CD8-positive, alpha-beta memory T cell (primary cell): ENCODE data around the gene PHACTR3. TPM values are rescaled to one million over a fixed set of nuclear protein-coding genes. Genes with fewer than 3 reads are reported as not detected.
A peak's percentile ranks its signal among the peaks of the same experiment; 100 is the strongest.

Experiments
- CTCF ChIA-PET: fragments of 350-600 bp; sonication (Branson Sonifier 250); formaldehyde crosslinking; loops from one replicate; lab custom pipeline; 2021; ENCODE audit warnings: antibody characterized with exemption; lab: Charles Lee
- POLR2A ChIA-PET: fragments of 350-600 bp; sonication (Branson Sonifier 250); formaldehyde crosslinking; loops from one replicate; lab custom pipeline; 2021; ENCODE audit warnings: antibody characterized with exemption; lab: Charles Lee
- DNase-seq, 5 donors: peaks; one replicate each; pipeline versions ENCODE4 v3.0.0 to v3.0.0-alpha.2; 2020 to 2022; ENCODE audit warnings: mixed read lengths in 1 of 5
- H3K27ac ChIP-seq: one replicate; pipeline ENCODE4 v1.7.0; 2013; ENCODE audit warnings: low read depth, mild to moderate bottlenecking, low read length, moderate library complexity
- H3K27me3 ChIP-seq: 2 replicates; pipeline ENCODE4 v1.7.0; 2013; ENCODE audit warnings: low read length, mild to moderate bottlenecking; ENCODE audit not compliant: insufficient read depth, poor library complexity, severe bottlenecking
- H3K36me3 ChIP-seq: 2 replicates; pipeline ENCODE4 v1.7.0; 2013; ENCODE audit warnings: mild to moderate bottlenecking, low read length, moderate library complexity; ENCODE audit not compliant: insufficient read depth
- H3K4me1 ChIP-seq: 2 replicates; pipeline ENCODE4 v1.7.0; 2013; ENCODE audit warnings: mild to moderate bottlenecking, low read length, moderate library complexity; ENCODE audit not compliant: insufficient read depth
- H3K4me3 ChIP-seq: 2 replicates; pipeline ENCODE4 v1.7.0; 2013; ENCODE audit warnings: mild to moderate bottlenecking, low read length
- H3K9me3 ChIP-seq: 2 replicates; pipeline ENCODE4 v1.7.0; 2013; ENCODE audit warnings: mild to moderate bottlenecking, low read length
- H3K27ac Mint-ChIP-seq, 8 donors: one replicate each; pipeline ENCODE4 v1.8.0; 2020 to 2021; ENCODE audit warnings: mixed read lengths in 8 of 8, mild to moderate bottlenecking in 6 of 8, inconsistent platforms in 3 of 8, moderate library complexity in 3 of 8
- H3K27me3 Mint-ChIP-seq, 2 donors: one replicate each; pipeline ENCODE4 v1.8.0; 2020 to 2021; ENCODE audit warnings: mixed read lengths in 2 of 2, mild to moderate bottlenecking in 1 of 2, moderate library complexity in 1 of 2
- H3K36me3 Mint-ChIP-seq, 3 donors: one replicate each; pipeline ENCODE4 v1.8.0; 2020 to 2021; ENCODE audit warnings: mixed read lengths in 3 of 3, inconsistent platforms in 1 of 3, mild to moderate bottlenecking in 1 of 3
- H3K4me1 Mint-ChIP-seq, 3 donors: one replicate each; pipeline ENCODE4 v1.8.0; 2020 to 2021; ENCODE audit warnings: mixed read lengths in 3 of 3, inconsistent platforms in 1 of 3, mild to moderate bottlenecking in 1 of 3
- H3K4me3 Mint-ChIP-seq, 7 donors: one replicate each; pipeline ENCODE4 v1.8.0; 2020 to 2021; ENCODE audit warnings: mixed read lengths in 7 of 7, mild to moderate bottlenecking in 6 of 7, moderate library complexity in 4 of 7, inconsistent platforms in 2 of 7
- H3K9me3 Mint-ChIP-seq, 5 donors: one replicate each; pipeline ENCODE4 v1.8.0; 2020 to 2022; ENCODE audit warnings: mixed read lengths in 5 of 5, mild to moderate bottlenecking in 3 of 5, moderate library complexity in 2 of 5, inconsistent platforms in 1 of 5
- polyA plus RNA-seq: library from polyadenylated mRNA; unstranded; fragments of 300-500 nt; fragmentation: Illumina TruSeq; gene quantifications from one replicate; pipeline ENCODE4 v1.2.3, GENCODE V29; 2021
- total RNA-seq, 2 experiments: library from RNA; stranded (reverse); gene quantifications; one replicate each; pipeline ENCODE4 v1.2.3, GENCODE V29; 2021

PHACTR3 gene
- total and polyA plus RNA-seq, 3 experiments from 2014 or later = not detected

DNA sequence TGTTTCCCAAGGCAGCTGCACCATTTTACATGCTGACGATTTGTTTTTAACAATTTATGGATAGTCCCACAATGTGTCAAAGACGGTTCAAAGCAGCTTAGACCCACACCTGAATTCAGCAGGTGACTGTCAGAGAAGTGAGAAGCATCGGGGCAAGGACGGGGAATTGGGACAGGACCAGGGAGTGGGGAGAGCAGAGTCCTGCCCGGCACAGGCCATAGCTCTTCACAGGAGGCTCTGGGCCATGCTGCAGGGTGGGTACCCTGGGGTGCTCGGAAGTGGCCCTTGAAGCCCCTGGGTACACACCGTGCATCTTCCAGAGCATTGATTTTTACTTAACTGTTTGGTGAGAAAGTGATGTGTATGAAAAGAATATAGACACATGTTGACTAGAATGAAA lies 33.2 kb upstream of the PHACTR3 start:
- peaks cover 9% of the 10 kb centered on the region for H3K4me1 ChIP-seq
- H3K27me3 ChIP-seq = peaks cover 3% of the 10 kb centered on the region
- no peaks in the 10 kb centered on the region for H3K9me3 ChIP-seq
- Mint-ChIP-seq H3K4me1 (peaks cover 0 to 4% (median 0%) of the 10 kb centered on the region in 3 donors), H3K4me3 (peak overlapping the region in 4 of 7 donors; percentile 44 to 68 (median 54)), H3K36me3 (no peaks in the 10 kb centered on the region), H3K27me3 (peaks cover 14 to 46% of the 10 kb centered on the region in 2 donors), H3K27ac (peak overlapping the region in 1 of 8 donors; percentile 25), H3K9me3 (peaks cover 0 to 2% (median 0%) of the 10 kb centered on the region in 5 donors)
- H3K27ac ChIP-seq = no peak overlapping the region
- DNase-seq = no peak
- ChIA-PET CTCF (interaction anchor here (0.9 to 2.0 kb wide), 9 partner anchors 8 to 75 kb away, joined by 3 to 12 read pairs (median 3); no protein-coding TSS in a partner anchor), POLR2A (no interaction called here)
- H3K4me3 ChIP-seq = no peak overlapping the region
- H3K36me3 ChIP-seq = no peaks in the 10 kb centered on the region

DNA sequence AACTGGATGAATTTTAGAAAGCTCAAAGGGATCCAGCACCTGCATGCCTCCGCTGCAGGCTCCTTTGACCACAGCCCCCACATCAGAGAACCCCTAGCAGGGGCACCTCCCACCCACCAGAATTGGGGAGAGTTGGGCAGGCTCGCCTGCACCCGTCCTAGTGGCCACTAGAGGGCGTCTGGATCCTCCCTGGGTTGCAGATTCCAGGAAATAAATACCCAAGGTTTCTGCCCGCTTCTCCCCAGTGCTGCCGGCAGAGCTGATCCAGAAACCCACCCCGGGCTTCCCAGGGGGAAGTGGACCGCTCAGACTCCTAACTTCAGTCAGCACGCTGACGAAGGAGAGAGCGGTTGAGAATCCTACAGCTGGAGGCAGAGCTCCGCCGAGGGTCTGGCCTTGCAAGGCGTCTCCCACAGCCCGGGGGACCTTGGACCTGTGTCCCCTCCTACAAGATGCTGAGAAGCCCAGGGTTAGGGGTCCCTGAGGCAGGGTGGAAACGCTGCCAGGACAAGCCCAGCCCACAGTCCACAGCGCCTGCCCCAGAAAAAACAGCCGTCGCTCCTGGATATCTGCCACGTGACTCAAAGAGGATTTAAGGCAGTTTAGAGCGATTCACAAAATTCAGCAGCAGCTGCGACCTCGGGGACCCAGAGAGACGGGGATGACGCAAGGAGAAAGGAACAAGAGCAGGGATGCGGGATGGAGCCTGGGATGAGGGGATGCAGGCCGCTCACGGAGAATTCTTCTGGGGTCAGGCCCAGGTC lies 32.6 kb upstream of the PHACTR3 start:
- H3K4me1 Mint-ChIP-seq = peaks cover 0 to 4% (median 0%) of the 10 kb centered on the region in 3 donors
- H3K27ac Mint-ChIP-seq = peak overlapping the region in 1 of 8 donors; percentile 20
- Histone ChIP-seq H3K9me3 (no peaks in the 10 kb centered on the region), H3K4me3 (peak overlapping the region; percentile 71), H3K27ac (no peak overlapping the region), H3K36me3 (no peaks in the 10 kb centered on the region), H3K27me3 (peaks cover 3% of the 10 kb centered on the region), H3K4me1 (peaks cover 9% of the 10 kb centered on the region)
- H3K27me3 Mint-ChIP-seq = peaks cover 18 to 52% of the 10 kb centered on the region in 2 donors
- DNase-seq = peak; percentile 18 to 53 (median 29)
- no peaks in the 10 kb centered on the region for H3K36me3 Mint-ChIP-seq
- ChIA-PET POLR2A (no interaction called here), CTCF (interaction anchor here (0.7 to 2.0 kb wide), 11 partner anchors 8 to 76 kb away, joined by 3 to 12 read pairs (median 3); no protein-coding TSS in a partner anchor)
- H3K9me3 Mint-ChIP-seq = peaks cover 0 to 2% (median 0%) of the 10 kb centered on the region in 5 donors
- peak overlapping the region in 5 of 7 donors; percentile 27 to 68 (median 48) for H3K4me3 Mint-ChIP-seq

DNA sequence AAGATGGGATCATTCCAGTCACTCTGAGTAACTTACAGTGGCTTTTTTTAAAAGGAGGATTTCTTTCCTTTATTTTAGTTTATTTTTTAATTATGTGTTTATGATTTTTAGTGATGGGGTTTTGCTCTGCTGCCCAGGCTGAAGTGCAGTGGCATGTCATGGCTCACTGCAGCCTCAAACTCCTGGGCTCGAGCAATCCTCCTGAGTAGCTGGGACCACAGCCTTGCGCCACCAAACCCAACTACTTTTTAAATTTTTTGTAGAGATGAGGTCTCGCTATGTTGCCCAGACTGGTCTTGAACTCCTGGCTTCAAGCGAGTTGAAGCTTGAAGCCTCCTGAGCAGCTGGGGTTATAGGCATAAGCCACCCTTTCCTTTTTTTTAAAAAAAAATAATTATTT lies 31.8 kb upstream of the PHACTR3 start:
- Histone ChIP-seq H3K36me3 (no peaks in the 10 kb centered on the region), H3K27me3 (peaks cover 3% of the 10 kb centered on the region), H3K27ac (no peak overlapping the region), H3K4me1 (peaks cover 9% of the 10 kb centered on the region), H3K4me3 (no peak overlapping the region), H3K9me3 (no peaks in the 10 kb centered on the region)
- Mint-ChIP-seq H3K4me3 (no peak overlapping the region), H3K27me3 (peaks cover 20 to 53% of the 10 kb centered on the region in 2 donors), H3K4me1 (peaks cover 0 to 4% (median 0%) of the 10 kb centered on the region in 3 donors), H3K9me3 (peaks cover 0 to 2% (median 0%) of the 10 kb centered on the region in 5 donors), H3K27ac (no peak overlapping the region), H3K36me3 (no peaks in the 10 kb centered on the region)
- POLR2A ChIA-PET = interaction anchor here (0.6 kb wide), 1 partner anchor 925 kb away, joined by 3 read pairs; no protein-coding TSS in a partner anchor
- no peak for DNase-seq
- CTCF ChIA-PET = interaction anchor here (0.8 to 1.3 kb wide), 3 partner anchors 9 to 27 kb away, joined by 3 to 5 read pairs (median 3); no protein-coding TSS in a partner anchor

DNA sequence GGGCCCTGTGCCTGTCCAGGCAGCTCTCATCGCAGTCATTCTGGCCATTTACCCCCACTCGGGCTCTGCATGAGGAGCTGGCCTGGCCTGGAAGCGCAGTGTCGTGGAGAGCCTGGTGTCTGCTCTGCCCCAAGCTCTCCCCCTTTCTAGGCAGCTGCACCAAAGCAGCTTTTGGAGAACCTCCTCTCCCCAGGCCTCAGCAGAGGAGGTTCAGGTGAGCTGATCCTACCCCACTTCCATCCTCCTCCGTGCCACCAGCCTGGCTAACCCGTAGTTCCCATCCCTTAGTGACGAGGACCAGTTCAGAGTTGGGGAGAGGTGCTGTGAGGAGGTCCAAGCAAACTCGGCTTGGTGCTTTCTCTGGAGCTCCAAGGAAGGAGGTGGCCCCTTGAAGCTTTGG lies 30.5 kb upstream of the PHACTR3 start:
- no peak overlapping the region for H3K27ac Mint-ChIP-seq
- H3K4me3 Mint-ChIP-seq = no peak overlapping the region
- POLR2A ChIA-PET = no interaction called here
- H3K4me1 Mint-ChIP-seq = peaks cover 0 to 4% (median 0%) of the 10 kb centered on the region in 3 donors
- no peaks in the 10 kb centered on the region for H3K36me3 Mint-ChIP-seq
- peaks cover 9% of the 10 kb centered on the region for H3K4me1 ChIP-seq
- CTCF ChIA-PET = interaction anchor here (1.1 kb wide), 1 partner anchor 14 kb away, joined by 3 read pairs; no protein-coding TSS in a partner anchor
- peaks cover 3% of the 10 kb centered on the region for H3K27me3 ChIP-seq
- peaks cover 30 to 59% of the 10 kb centered on the region in 2 donors for H3K27me3 Mint-ChIP-seq
- H3K36me3 ChIP-seq = no peaks in the 10 kb centered on the region
- no peak overlapping the region for H3K4me3 ChIP-seq
- no peak for DNase-seq
- no peak overlapping the region for H3K27ac ChIP-seq
- H3K9me3 ChIP-seq = no peaks in the 10 kb centered on the region
- peaks cover 0 to 2% (median 0%) of the 10 kb centered on the region in 5 donors for H3K9me3 Mint-ChIP-seq

DNA sequence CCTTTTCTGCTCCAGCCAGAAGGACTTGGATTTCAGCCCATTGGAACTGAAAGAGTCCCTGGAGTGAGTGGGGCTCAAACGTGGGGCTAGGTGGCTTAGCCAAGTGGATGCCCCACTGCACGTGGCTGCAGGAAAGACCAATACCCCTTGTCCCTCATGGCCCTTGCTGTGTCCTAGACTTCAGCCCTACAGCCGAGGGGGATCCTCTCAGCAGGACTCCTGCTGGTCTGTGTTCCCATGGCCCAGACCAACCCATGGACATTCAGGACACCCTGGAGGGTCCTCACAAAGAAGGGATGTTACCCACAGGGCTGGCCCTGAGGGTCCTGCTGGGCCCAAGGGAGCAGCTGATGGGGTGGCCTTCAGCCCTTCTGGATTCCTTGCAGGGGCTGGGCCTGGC lies 30.0 kb upstream of the PHACTR3 start:
- H3K27me3 ChIP-seq = peaks cover 3% of the 10 kb centered on the region

DNA sequence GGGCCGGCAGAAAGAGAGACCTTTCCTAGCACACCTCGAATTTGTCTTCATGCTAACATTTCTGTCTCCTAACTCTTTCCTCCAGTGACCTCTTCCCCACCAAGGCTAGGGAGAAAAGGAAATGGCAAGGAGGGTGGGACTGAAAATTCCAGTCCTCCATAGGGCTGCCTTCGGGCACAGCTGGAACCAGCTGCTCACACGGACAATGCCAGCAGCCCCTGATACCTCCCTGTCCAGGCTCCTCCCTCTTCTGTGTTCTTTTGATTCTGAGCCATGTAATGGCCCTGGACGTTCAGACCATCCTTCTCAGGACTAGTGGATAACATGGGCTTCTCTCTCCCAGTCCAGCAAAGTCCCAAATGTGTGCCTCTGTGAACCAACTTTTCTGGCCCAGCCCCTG lies 29.1 kb upstream of the PHACTR3 start:
- no peaks in the 10 kb centered on the region for H3K9me3 Mint-ChIP-seq
- H3K27me3 ChIP-seq = peaks cover 3% of the 10 kb centered on the region
- H3K27me3 Mint-ChIP-seq = peaks cover 38 to 62% of the 10 kb centered on the region in 2 donors
- H3K4me3 ChIP-seq = no peak overlapping the region
- H3K27ac ChIP-seq = no peak overlapping the region
- H3K36me3 ChIP-seq = no peaks in the 10 kb centered on the region
- no peak for DNase-seq
- H3K36me3 Mint-ChIP-seq = no peaks in the 10 kb centered on the region
- H3K4me1 ChIP-seq = peaks cover 9% of the 10 kb centered on the region
- H3K4me3 Mint-ChIP-seq = no peak overlapping the region
- POLR2A ChIA-PET = no interaction called here
- H3K4me1 Mint-ChIP-seq = peaks cover 0 to 4% (median 0%) of the 10 kb centered on the region in 3 donors
- CTCF ChIA-PET = no interaction called here
- no peak overlapping the region for H3K27ac Mint-ChIP-seq
- H3K9me3 ChIP-seq = no peaks in the 10 kb centered on the region

More for the DNA sequence above, 30.0 kb upstream of the PHACTR3 start:
- Histone ChIP-seq H3K27ac (no peak overlapping the region), H3K4me1 (peaks cover 9% of the 10 kb centered on the region), H3K9me3 (no peaks in the 10 kb centered on the region), H3K36me3 (no peaks in the 10 kb centered on the region), H3K4me3 (no peak overlapping the region)
- ChIA-PET POLR2A (no interaction called here), CTCF (interaction anchor here (1.1 kb wide), 1 partner anchor 14 kb away, joined by 3 read pairs; no protein-coding TSS in a partner anchor)
- Mint-ChIP-seq H3K36me3 (no peaks in the 10 kb centered on the region), H3K9me3 (peaks cover 0 to 2% (median 0%) of the 10 kb centered on the region in 5 donors), H3K4me3 (no peak overlapping the region), H3K27me3 (peaks cover 33 to 59% of the 10 kb centered on the region in 2 donors), H3K27ac (no peak overlapping the region), H3K4me1 (peaks cover 0 to 4% (median 0%) of the 10 kb centered on the region in 3 donors)
- no peak for DNase-seq

DNA sequence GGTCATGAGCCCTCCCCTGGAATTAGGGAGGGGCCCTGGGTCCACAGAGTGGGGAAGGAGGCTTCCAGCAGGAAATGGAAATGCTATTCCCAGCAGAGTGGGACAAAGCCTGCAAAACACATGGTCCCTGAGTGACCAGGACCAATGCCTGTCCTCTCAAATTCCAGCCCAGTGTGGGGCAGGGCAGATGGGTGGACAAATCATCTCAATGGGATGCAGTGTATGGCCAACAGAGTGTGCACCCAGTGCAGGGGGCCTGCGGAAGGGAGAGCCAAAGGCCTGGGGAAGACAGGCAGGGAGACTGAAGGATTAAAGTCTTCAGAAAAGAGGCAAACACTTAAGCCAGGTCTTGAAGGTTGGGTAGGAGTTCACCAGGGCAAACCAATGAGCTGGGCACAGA lies 28.7 kb upstream of the PHACTR3 start:
- Mint-ChIP-seq H3K4me3 (no peak overlapping the region), H3K27me3 (peaks cover 38 to 62% of the 10 kb centered on the region in 2 donors), H3K9me3 (no peaks in the 10 kb centered on the region), H3K4me1 (peaks cover 0 to 4% (median 0%) of the 10 kb centered on the region in 3 donors), H3K36me3 (no peaks in the 10 kb centered on the region), H3K27ac (no peak overlapping the region)
- no peak overlapping the region for H3K27ac ChIP-seq
- CTCF ChIA-PET = no interaction called here
- POLR2A ChIA-PET = no interaction called here
- no peaks in the 10 kb centered on the region for H3K36me3 ChIP-seq
- H3K4me1 ChIP-seq = peaks cover 9% of the 10 kb centered on the region
- H3K4me3 ChIP-seq = no peak overlapping the region
- H3K9me3 ChIP-seq = no peaks in the 10 kb centered on the region
- DNase-seq = no peak
- peaks cover 3% of the 10 kb centered on the region for H3K27me3 ChIP-seq
